ENCODE data around the gene ERVK3-1.
"Not testable (repeated sequence)": the region's sequence is repeated elsewhere in the genome, so short reads cannot be mapped to it uniquely, and the experiment has no call there.

Gene ERVK3-1, protein sequence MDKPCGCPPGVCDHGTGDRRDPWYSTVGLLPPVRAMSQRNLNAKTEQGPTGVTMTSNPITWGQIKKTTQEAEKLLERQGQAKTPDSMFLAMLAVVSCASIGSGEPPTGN

DNA sequence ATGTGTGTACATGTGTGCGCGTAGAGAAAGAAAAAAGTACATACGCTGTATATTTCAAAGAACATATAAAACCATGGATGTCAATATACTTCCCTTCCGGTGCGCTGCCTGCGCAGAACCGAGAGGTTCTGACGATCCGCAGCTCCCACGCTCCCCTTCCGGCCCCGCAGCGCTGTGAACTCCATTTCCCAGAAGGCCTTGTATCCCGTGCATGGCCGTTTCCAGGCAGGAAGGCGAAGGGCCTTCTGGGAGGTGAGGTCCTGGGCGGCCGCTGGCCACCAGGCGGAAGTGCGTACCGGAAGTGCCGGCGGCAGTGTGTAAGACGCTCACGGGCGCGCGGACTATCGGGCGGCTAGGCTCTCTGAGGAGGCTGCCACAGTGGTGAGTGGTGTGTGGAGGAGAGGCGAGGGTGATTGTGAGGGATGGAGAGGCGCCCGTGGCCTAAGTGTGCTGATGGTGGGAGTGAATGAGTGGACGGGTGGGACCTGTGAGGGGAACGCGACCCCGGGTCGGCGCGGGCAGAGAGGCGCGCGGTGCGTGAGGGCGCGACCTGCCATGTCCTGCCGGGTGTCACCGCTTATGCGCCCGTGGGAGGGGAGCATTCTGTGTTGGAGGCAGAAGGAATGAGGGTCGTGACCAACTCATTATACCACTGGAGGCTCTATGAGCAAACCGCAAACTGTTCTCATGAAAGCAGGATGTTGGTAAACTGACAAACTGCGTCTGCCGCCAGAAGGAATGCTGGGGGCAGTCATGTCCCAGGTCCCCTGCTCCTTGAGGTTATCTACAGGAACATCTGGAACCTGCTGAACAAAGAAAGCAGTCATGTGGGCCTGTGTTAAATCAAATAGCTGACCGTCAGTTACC is at the start of gene ERVK3-1:
Gene ERVK3-1 (plus strand): TSS at position 313 of the 867 bp plus-strand sequence. CDS start 6,792 bp downstream, outside the sequence.
- peak; percentile 93 for DNase-seq

DNA sequence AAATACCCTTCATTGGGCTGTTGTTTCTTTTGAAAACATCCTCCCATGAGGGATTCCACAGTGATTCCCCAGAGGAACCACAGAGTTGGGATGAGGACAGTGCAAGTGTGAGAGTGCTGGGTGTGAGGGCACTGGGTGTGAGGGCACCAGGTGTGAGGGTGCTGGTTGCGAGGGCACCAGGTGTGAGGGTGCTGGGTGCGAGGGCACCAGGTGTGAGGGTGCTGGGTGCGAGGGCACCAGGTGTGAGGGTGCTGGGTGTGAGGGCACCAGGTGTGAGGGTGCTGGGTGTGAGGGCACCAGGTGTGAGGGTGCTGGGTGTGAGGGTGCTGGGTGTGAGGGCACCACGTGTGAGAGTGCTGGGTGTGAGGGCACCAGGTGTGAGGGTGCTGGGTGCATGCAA is 46.9 kb upstream of the ERVK3-1 start:
- DNase-seq = not testable (repeated sequence)

DNA sequence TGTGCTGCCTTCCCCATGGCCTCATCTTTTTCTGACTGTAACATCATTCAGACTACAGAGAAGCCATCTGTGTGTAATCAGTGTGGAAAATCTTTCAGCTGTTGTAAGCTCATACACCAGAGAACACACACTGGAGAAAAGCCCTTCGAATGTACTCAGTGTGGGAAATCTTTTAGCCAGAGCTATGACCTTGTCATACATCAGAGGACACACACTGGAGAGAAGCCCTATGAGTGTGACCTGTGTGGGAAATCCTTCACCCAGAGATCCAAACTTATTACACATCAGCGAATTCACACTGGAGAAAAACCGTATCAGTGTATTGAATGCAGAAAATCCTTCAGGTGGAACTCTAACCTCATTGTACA is 43.6 kb upstream of the ERVK3-1 start:
- DNase-seq = no peak

DNA sequence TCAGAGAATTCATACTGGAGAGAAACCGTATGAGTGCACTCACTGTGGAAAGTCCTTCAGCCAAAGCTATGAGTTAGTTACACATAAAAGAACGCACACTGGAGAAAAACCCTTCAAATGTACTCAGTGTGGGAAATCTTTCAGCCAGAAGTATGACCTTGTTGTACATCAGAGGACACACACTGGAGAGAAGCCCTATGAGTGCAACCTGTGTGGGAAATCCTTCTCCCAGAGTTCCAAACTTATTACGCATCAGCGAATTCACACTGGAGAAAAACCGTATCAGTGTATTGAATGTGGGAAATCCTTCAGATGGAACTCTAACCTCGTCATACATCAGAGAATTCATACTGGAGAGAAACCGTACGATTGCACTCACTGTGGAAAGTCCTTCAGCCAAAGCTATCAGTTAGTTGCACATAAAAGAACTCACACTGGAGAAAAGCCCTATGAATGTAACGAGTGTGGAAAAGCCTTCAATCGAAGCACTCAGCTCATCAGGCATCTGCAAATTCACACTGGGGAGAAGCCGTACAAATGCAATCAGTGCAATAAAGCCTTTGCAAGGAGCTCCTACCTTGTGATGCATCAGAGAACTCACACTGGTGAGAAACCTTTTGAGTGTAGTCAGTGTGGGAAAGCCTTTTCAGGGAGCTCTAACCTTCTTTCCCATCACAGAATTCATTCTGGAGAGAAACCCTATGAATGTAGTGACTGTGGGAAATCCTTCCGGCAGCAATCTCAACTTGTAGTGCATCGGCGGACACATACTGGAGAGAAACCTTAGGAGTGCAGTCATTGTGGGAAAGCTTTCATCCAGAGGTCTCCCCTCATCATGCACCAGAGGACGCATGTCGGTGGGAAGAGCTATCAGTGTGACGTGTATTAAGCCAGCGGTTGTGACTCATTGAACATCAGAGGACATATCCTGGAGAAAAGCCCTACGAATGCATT is 42.9 kb upstream of the ERVK3-1 start:
- no peak for DNase-seq

DNA sequence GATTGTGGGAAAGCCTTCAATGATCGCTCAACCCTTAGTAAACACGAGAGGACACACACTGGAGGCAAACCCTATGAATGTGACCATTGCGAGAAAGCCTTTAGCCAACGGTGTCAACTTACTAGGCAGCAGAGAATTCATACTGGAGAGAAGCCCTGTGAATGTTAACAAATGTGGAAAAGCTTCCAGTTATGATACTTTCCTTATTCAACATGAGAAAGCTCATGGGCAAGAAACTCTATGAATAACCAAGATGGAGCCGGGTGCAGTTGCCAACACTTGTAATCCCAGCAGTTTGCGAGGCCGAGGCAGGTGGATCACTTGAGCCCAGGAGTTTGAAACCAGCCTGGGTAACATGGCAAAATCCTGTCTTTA is 42.3 kb upstream of the ERVK3-1 start:
- DNase-seq = no peak

DNA sequence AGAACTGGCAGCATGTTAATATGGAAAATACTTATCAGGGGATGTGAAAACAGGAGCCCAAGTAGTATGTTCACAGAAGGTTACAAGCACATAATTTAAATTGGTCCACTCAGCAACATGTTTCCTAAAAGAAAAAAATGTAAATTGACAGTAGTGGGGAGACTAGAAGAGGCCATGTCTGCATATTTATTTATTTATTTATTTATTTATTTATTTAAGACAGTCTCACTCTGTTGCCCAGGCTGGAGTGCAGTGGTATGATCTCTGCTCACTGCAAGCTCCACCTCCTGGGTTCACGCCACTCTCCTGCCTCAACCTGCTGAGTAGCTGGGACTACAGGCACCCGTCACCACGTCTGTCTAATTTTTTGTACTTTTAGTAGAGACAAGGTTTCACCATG is 40.1 kb upstream of the ERVK3-1 start:
- DNase-seq = no peak

DNA sequence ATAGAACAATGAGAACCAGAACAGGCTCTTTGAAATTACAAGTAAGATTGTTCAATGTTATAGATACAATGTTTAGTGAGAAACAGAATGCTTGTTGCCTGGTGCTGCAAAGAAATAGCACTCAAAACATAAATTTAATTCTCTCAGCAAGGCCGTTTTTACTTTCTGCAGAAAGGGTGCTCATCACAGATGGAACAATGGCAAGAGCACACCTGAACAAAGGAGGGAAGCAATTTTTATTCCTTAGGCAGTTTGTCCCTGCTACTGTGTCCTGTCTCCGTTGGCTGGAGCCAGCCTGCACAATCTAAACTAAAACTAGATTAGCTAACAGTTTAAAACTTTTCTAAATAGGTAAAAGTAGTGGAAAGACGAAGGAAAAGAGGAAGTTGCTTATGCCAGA is 36.8 kb upstream of the ERVK3-1 start:
- DNase-seq = no peak

DNA sequence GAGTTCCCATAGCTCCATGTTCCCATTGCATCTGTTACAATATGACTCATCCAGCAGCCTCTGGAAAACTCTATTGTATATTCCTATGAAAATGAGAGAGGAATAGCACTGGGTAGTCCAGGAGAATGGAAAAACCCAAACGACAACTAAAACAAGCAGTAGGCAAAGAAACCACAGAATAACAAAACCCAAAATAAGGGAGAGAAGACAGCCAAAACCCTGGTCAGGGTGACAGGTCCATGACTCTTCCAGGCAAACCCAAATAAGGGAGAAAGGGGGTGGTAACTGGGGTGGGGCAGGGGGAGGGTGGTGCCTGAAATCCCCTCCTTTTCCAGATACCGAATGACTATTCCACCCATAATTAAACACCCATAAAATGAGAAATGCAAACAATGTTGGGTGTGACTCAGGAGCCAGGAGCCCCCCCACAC is 30.4 kb upstream of the ERVK3-1 start:
- no peak for DNase-seq

DNA sequence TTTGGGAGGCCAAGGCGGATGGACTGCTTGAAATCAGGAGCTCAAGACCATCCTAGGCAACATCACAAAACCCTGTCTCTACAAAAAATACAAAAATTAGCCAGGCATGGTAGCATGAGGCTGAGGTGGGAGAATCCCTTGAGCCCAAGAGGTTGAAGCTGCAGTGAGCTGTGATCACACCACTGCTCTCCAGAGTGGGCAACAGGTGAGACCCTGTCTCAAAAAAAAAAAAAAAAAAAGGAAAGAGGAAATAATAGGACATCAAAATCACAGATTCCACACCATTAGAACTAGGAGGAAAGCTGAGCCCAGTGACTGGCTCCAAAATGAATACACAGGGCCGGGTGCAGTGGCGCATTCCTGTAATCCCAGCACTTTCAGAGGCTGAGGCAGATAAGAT is 29.6 kb upstream of the ERVK3-1 start:
- no peak for DNase-seq

DNA sequence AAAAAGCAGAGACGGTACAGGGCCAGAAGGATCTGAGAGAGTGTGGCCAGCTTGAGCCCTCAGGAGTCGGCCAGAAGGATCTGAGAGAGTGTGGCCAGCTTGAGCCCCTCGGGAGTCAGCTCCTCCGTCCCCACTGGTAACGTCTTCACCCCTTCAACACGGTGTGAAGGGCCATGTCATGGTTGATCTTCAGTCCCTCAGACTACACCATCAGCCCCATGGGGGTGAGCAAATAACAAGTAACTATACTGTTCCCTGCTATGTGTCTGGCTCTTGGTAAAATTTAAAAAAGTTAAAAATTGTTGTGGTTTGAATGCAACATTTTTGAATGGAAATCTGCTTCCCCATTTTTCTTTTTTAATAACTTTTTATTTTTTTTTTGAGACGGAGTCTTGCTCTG is 28.0 kb upstream of the ERVK3-1 start:
- no peak for DNase-seq

DNA sequence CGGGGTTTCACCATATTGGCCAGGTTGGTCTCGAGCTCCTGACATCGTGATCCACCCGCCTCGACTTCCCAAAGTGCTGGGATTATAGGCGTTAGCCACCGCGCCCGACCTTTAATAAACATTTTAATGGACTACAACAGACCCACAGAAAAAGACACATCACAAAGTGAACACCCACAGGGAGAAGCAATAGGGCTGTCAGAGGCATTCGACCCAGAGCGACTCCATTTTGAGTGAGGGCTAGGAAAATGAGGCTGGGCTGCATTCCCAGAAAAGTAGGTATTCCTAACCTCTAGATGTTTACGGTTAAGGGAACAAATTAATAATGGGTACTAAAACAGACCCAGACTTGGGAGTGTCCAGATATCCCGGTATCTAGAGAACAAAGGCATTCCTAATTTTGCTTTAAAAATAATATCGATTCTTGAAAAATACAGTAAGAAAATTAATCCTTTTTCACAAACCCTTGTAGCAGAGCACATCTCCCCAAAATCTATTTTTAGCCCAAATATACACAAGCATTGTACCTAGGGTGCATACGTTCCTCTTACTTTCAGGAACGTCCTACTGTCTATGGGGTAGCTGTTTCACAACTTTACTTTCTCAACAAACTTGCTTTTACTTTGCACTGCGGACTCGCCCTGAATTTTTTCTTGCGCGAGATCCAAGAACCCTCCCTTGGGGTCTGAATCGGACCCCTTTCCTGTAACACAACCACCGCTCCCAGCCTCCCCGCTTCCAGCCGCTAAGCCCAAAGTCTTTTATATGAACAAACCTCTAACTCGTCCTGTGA is 27.2 kb upstream of the ERVK3-1 start:
- DNase-seq = no peak

DNA sequence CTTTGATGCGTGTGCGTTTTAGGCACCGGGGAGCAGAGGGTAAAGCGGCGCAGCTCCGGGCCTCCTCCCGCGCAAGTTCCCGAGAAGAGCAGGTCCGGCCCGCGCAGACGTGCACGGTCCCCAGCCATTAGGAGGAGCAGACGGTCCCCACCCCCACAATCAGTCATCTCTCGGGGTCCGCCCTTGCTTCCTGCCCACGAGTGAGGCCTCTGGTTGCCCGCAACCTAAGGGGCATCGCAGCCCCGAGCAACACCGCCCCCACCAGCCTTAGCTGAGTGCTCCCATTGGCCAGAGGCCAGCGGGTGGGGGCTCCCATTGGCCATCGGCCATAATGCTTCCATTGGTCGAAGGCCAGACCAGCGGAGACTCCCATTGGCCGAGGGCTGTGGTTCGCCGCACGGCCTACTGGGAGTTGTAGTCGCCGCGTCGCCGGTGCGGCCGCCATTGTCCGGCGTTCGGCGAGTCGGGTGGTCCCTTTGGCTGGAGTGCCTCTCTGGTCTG is 26.6 kb upstream of the ERVK3-1 start, which contains the start of gene ZNF8:
Gene ZNF8 (plus strand): TSS at position 415 of the 501 bp plus-strand sequence. CDS start 127 bp downstream, outside the sequence.
- DNase-seq = peak; percentile 99

DNA sequence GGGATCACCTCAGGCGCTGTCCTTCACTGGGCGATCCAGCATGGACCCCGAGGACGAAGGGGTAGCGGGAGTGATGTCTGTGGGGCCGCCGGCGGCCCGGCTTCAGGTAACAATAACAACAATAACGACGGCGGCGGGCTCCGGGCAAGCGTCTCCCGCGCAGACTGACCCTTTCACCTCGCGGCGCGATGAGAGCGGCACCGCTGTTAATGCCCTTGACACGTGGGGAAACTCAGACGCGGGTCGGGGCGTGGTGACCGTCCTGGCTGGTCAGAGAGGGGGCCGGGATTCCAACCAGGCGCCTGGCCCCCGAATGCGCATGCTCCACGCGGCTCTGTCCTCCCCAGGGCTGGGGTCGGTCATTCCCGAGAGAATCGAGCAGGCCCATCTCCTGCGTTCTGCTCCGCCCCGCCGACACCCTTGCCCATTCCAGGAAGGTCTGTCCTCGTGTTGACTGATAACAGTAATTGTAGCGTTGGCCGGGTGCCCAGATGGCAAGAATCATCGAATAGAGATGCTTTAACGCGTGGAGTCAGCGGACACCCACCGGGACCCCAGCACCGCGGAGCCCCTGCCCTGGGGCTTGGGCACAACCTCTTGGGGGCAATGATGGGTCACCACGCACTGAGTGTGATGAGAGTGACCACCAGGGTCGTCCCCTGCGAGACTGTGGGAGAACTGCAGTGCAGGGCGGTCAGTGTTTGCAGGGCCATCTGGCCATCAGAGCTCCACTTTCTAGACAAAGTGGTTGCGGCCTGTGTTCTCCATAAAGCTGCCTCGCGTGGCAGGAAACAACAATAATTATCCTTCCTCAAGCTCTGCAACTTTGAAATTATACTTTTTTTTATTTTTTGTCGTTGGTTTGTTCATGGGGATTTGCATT is 25.9 kb upstream of the ERVK3-1 start:
- peak; percentile 25 for DNase-seq

DNA sequence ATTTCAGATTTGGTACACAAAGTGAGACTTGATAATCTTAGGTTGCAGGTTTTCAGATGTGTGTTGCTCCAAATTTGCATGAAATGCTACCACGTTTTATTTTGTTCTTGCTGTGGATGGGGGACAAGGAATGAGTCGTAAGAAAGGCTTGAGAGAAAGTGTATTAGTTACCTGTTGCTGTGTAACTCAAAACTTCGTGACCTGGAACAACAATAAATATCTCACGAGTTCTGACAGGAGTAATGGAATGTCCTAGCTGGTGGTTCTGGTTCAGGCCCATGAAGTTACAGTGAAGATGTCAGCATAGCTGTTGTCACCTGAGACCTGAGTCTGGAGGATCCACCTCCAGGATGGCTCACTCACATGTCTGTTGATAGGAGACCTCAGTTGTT is 25.3 kb upstream of the ERVK3-1 start:
- no peak for DNase-seq

DNA sequence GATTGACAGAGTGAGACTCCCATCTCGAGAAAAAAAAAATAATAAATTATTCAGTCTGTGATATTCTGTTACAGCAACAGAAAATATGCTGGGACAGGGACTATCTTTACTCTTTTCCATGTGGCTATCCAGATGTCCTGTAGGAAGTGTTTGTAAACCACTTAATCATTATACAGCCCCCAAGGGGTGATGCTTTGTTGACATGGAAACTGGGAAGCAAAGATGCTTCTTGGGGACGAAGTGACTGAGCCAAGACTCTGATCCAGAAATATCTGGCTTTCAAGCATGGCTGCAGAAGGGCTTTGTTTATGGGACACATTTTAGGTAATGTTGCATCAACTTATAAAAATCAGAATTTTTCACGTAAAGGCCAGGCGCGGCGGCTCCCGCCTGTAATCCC is 21.0 kb upstream of the ERVK3-1 start:
- no peak for DNase-seq

DNA sequence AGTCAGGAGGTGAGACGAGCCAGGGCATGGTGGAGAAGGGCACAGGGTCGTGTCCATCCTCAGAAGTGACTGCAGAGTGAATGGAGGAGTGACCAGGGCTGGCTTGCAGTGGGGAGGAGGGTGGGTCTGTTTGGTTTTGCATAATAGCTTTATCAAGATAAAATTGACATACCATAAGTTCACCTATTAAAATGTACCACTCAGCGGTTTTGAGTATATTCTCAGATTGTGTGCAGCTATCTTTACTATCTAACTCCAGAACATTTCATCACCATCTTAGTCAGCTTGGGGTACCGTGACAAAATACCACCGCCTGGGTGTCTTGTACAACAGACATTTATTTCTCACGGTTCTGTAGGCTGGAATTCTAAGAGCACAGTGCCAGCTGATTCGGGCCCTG is 13.2 kb upstream of the ERVK3-1 start:
- DNase-seq = no peak

DNA sequence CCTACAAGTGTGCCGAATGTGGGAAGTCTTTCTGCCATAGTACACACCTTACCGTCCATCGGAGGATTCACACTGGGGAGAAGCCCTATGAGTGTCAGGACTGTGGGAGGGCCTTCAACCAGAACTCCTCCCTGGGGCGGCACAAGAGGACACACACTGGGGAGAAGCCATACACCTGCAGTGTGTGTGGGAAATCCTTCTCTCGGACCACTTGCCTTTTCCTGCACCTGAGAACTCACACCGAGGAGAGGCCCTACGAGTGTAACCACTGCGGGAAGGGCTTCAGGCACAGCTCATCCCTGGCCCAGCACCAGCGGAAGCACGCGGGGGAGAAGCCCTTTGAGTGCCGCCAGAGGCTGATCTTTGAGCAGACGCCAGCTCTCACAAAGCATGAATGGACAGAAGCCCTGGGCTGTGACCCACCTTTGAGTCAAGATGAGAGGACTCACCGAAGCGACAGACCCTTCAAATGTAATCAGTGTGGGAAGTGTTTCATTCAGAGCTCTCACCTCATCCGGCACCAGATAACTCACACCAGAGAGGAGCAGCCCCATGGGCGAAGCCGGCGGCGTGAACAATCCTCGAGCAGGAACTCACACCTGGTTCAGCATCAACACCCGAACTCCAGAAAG is 10.3 kb upstream of the ERVK3-1 start:
- no peak for DNase-seq

DNA sequence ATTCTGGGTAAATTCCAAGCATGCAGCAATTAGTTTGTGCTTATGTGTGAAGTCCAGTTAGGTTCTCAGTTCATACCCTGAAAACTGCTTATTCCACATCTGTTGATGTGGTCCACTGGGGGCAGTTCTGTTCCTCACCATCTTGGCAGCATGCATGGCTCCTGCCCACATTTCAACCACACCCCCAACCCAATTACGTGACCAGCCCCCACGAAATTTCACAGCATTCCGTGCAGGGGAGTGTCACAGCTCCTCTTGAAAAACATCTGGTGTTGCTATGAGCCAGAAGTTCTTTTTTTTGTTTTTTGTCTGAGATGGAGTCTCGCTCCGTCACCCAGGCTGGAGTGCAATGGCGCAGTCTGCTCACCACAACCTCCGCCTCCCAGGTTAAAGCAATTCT is 9.1 kb upstream of the ERVK3-1 start:
- DNase-seq = no peak

DNA sequence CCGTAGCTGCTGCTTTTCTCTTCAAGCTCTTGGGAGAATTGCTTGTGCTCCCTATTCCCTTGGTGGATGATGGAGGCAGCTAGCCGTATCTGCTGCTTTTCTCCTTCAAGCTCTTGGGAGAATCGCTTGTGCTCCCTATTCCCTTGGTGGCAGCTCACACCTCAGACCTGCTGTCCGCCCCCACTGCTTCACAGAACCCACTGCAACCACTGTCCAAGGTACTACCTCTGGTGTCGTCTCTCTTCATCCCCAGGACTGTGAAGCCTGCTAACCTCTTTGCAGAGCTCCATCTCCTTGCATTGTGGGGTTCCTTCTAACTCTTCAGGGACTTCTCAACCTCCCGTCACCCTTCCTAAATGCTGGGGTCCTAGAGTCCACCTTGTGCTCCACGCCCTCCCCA is 4.6 kb upstream of the ERVK3-1 start:
- DNase-seq = no peak

DNA sequence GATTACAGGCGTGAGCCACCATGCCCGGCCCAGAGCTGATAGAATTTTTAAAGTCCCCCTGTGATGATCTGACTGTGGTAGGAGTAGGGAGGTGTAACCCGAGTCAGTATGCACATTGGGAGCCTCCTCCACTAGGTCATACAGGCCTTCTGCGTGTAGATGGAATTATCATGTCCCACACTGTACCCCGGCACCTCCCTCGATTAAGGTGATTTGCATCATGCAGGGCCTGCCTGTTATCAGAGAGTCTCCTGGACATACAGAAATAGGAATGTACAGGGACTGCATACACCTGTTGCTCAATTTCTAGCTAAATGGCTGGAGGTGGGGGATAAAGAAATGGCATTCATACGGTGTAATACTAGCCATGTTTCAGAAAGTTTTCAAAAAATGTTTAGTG is 922 bp upstream of the ERVK3-1 start:
- DNase-seq = no peak

DNA sequence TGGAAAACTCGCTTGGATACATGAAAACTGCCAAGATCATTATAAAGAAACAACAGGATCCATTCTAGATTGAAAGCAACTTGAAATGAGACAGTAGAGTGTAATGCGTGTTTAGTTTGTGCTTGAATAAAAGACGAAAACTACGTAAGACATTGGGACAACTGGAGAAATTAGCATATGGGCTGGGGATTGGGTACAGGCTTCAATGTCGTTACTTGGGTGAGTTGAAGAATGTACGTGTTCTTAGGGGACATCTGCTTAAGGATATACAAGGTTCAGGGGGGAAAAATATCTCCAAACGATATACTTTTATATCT is 471 bp upstream of the ERVK3-1 start:
- DNase-seq = no peak

Measured in activated gamma-delta T cell treated with Interleukin-2 at 50 U/mL for 16 hours (primary cell).